Testis (tissue), 3 donors: ENCODE measurements around the gene HS2ST1. TPM values are rescaled to one million over a fixed set of nuclear protein-coding genes. Genes with fewer than 3 reads are reported as not detected.

Experiments used
- DNase-seq: peaks from one replicate; pipeline ENCODE4 v3.0.0-alpha.2; 2019
- H3K27ac ChIP-seq, 2 donors: fragments of 200-600 bp; sonication (generic); one replicate each; pipeline ENCODE4 v1.5.1; 2019
- H3K27me3 ChIP-seq: fragments of 200-600 bp; sonication (generic); one replicate; pipeline ENCODE4 v1.5.1; 2019
- H3K36me3 ChIP-seq: fragments of 200-600 bp; sonication (generic); one replicate; pipeline ENCODE4 v1.5.1; 2017; ENCODE audit warnings: low read depth; ENCODE audit errors: missing control alignments
- H3K4me1 ChIP-seq: fragments of 200-600 bp; sonication (generic); one replicate; pipeline ENCODE4 v1.5.1; 2019
- H3K4me3 ChIP-seq, 2 donors: fragments of 200-600 bp; sonication (generic); one replicate each; pipeline ENCODE4 v1.5.1; 2017 to 2019
- H3K9me3 ChIP-seq: fragments of 200-600 bp; sonication (generic); one replicate; pipeline ENCODE4 v1.5.1; 2017
- CTCF ChIP-seq, 3 experiments: fragments of 450-650 bp in 2 of 3; fragments of 200-600 bp in 1 of 3; sonication (generic) in 1 of 3; IDR thresholded peaks; one replicate each; pipeline ENCODE4 v1.5.1; 2016 to 2019; ENCODE audit warnings: antibody characterized with exemption in 3 of 3, mild to moderate bottlenecking in 2 of 3, moderate library complexity in 1 of 3
- POLR2A ChIP-seq: fragments of 450-650 bp; IDR thresholded peaks from one replicate; pipeline ENCODE4 v1.6.1; 2017; ENCODE audit warnings: antibody characterized with exemption, mild to moderate bottlenecking, moderate library complexity
- WGBS, 2 donors: methylation state at CpG; one replicate each; pipeline ENCODE4 v1.1.5; 2018; 5-methylcytosine and 5-hydroxymethylcytosine counted together
- intact Hi-C: fragments of 100-400 bp; cut with DNase I; formaldehyde crosslinking; loops from one replicate; pipeline ENCODE4 v1.15.1; 2023; ENCODE audit warnings: low total_unique reads
- polyA plus RNA-seq: library from polyadenylated mRNA; stranded (reverse); fragments of 350-450 nt; fragmentation: Illumina TruSeq; extraction: RNeasy Lipid Tissue Mini Kit (QIAGEN cat#74804); gene quantifications from one replicate; pipeline ENCODE4 v1.2.3, GENCODE V29; 2014; ENCODE audit warnings: low read depth, low replicate concordance; ENCODE audit not compliant: insufficient read depth
- total RNA-seq, 2 donors: library from RNA; depleted of rRNA; stranded (reverse); fragments of >200 nt; gene quantifications; one replicate each; pipeline ENCODE4 v1.2.3, GENCODE V29; 2016

Gene HS2ST1
- total and polyA plus RNA-seq, 3 donors from 2014 or later, result 12.8 to 22.4 (median 21.1) TPM

DNA sequence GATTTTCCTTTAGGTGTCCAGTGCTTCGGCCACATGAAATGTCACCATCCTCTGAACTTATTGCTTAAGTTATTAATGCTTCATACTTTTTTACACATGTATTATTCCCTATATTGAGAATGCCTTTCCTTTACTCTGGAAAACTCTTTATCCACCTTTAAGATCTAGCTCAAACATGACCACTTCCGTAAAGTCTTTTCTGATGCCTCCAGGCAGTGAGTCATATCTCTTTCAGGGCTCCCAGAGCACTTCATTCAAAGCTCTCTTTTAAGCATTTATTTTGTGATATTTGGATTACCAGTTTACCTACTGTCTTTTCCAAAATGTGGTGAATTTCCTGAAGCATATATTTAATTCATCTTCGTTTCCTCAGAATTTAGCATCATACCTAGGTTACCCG is 178.9 kb downstream of the HS2ST1 start:
- Histone ChIP-seq H3K27me3 (no peaks in the 10 kb centered on the region), H3K36me3 (no peaks in the 10 kb centered on the region), H3K4me3 (no peak overlapping the region), H3K27ac (no peak overlapping the region), H3K9me3 (no peaks in the 10 kb centered on the region), H3K4me1 (no peaks in the 10 kb centered on the region)
- no peak for DNase-seq
- intact Hi-C loops, result no loop called here
- WGBS, 2 donors, result 95 to 98% methylated on average over 4 of the region's 4 CpGs
- TF ChIP-seq CTCF (IDR thresholded peaks at IDR 0.05) (no peak), POLR2A (no peak)

- Histone ChIP-seq H3K9me3 (no peaks in the 10 kb centered on the region), H3K4me3 (no peak overlapping the region), H3K36me3 (no peaks in the 10 kb centered on the region), H3K27ac (no peak overlapping the region), H3K27me3 (no peaks in the 10 kb centered on the region), H3K4me1 (no peaks in the 10 kb centered on the region)
- intact Hi-C loops, result no loop called here
- no peak for DNase-seq
- TF ChIP-seq CTCF (IDR thresholded peaks at IDR 0.05), result no peak
- no peak for TF ChIP-seq POLR2A
- WGBS, 2 donors, result 89 to 98% methylated on average over 2 of the region's 2 CpGs
Observed at GRCh38 chr1:87094238-87094637, 179.8 kb downstream of the HS2ST1 start.

- no peaks in the 10 kb centered on the region for H3K36me3 ChIP-seq
- no peak for DNase-seq
- WGBS, 2 donors, result 83 to 100% methylated on average over 1 of the region's 1 CpG
- H3K27ac ChIP-seq, result no peak overlapping the region
- H3K4me3 ChIP-seq, result no peak overlapping the region
- no peaks in the 10 kb centered on the region for H3K27me3 ChIP-seq
- TF ChIP-seq POLR2A (no peak), CTCF (IDR thresholded peaks at IDR 0.05) (no peak)
- intact Hi-C loops, result no loop called here
- H3K9me3 ChIP-seq, result no peaks in the 10 kb centered on the region
- H3K4me1 ChIP-seq, result no peaks in the 10 kb centered on the region
Observed at GRCh38 chr1:87100271-87100670, 185.8 kb downstream of the HS2ST1 start.

DNA sequence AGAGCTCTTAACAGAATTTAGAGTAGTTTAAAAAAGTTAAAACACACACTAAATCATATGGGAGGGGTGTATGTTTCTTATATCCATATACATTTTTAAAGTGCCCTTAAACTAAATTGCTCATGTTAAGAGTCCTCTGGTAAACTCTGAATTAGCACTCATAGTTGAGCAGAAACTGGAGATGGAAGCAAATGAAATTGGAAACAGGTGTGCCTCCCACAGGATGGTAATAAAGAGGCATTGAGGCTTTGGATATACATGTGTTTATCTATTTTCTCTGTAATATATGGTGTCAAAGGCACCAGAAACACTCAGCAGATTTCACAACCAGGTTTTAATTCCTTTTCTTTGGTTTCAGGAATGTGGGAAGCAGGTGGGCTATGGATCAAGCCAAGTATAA is 188.6 kb downstream of the HS2ST1 start:
- H3K9me3 ChIP-seq, result no peaks in the 10 kb centered on the region
- H3K36me3 ChIP-seq, result no peaks in the 10 kb centered on the region
- no peaks in the 10 kb centered on the region for H3K27me3 ChIP-seq
- H3K4me3 ChIP-seq, result no peak overlapping the region
- TF ChIP-seq CTCF (IDR thresholded peaks at IDR 0.05) (no peak), POLR2A (no peak)
- intact Hi-C loops, result no loop called here
- H3K4me1 ChIP-seq, result no peaks in the 10 kb centered on the region
- no peak overlapping the region for H3K27ac ChIP-seq
- DNase-seq, result no peak

DNA sequence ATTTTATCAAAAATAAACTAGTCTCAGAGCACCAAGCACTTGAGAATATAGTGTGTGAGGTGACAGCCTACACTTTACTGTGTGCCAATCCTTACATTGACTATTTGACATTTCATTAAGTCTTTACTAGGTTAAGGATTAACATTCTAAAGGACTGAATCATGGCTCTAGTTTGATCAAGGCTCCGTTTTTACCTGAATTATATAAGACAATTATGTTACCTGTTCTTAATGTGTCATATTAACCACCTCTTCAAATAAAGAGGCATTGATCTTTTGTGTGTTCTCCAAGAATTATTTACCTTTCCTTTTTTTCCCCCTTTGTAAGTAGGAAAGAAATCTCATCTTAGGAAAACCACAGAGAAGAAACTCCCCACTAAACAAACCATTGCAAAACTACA is 189.7 kb downstream of the HS2ST1 start:
- no peaks in the 10 kb centered on the region for H3K27me3 ChIP-seq
- no peak for TF ChIP-seq CTCF (IDR thresholded peaks at IDR 0.05)
- no peak overlapping the region for H3K27ac ChIP-seq
- intact Hi-C loops, result no loop called here
- no peaks in the 10 kb centered on the region for H3K36me3 ChIP-seq
- no peaks in the 10 kb centered on the region for H3K9me3 ChIP-seq
- no peaks in the 10 kb centered on the region for H3K4me1 ChIP-seq
- 85 to 96% methylated on average over 1 of the region's 1 CpG for WGBS, 2 donors
- no peak for DNase-seq
- H3K4me3 ChIP-seq, result no peak overlapping the region
